OCI-LY3 (cell line): ENCODE measurements around the gene UNC13A.

Source experiments
- H2AFZ ChIP-seq: fragments of 200-600, 300-600 bp; shearing (Covaris generic); 2 replicates; pipeline ENCODE4 v1.6.0; 2014; ENCODE audit warnings: antibody characterized with exemption, low read depth, low read length
- H3K27ac ChIP-seq: fragments of 200-600, 300-600 bp; sonication (generic); 2 replicates; pipeline ENCODE4 v1.5.1; 2014; ENCODE audit warnings: mild to moderate bottlenecking, low read length, moderate library complexity, mixed read lengths
- H3K27me3 ChIP-seq: fragments of 200-600, 300-600 bp; sonication (generic); 2 replicates; pipeline ENCODE4 v1.6.1; 2014; ENCODE audit warnings: low read depth, low read length, mixed read lengths
- H3K36me3 ChIP-seq: fragments of 200-600, 300-600 bp; sonication (generic); replicated peaks from 2 replicates; pipeline ENCODE3; 2014; ENCODE audit warnings: low read depth, low read length, mixed read lengths
- H3K4me1 ChIP-seq: fragments of 300-600, 200-600 bp; sonication (generic); 2 replicates; pipeline ENCODE4 v1.6.1; 2014; ENCODE audit warnings: low read length, mixed read lengths
- H3K4me2 ChIP-seq: fragments of 200-600, 300-600 bp; sonication (generic); 2 replicates; pipeline ENCODE4 v1.6.1; 2014; ENCODE audit warnings: low read length, mixed read lengths
- H3K4me3 ChIP-seq: fragments of 300-600, 200-600 bp; sonication (generic); 2 replicates; pipeline ENCODE4 v1.5.1; 2014; ENCODE audit warnings: antibody characterized with exemption, mild to moderate bottlenecking, low read length, moderate library complexity
- H3K79me2 ChIP-seq: fragments of 300-600, 200-600 bp; shearing (Covaris generic); 2 replicates; pipeline ENCODE4 v1.6.1; 2014; ENCODE audit warnings: mild to moderate bottlenecking, low read length, mixed read lengths
- H3K9ac ChIP-seq: fragments of 300-600, 200-600 bp; shearing (Covaris generic); 2 replicates; pipeline ENCODE4 v1.6.0; 2014; ENCODE audit warnings: mild to moderate bottlenecking, low read length, moderate library complexity
- H3K9me3 ChIP-seq: fragments of 200-600, 300-600 bp; shearing (Covaris generic); 2 replicates; pipeline ENCODE4 v1.6.1; 2014; ENCODE audit warnings: low read length, mixed read lengths; ENCODE audit not compliant: insufficient read depth
- H4K20me1 ChIP-seq: fragments of 200-600, 300-600 bp; sonication (generic); 2 replicates; pipeline ENCODE4 v1.6.1; 2016; ENCODE audit warnings: low read length, mixed read lengths; ENCODE audit not compliant: insufficient read depth
- CTCF ChIP-seq: fragments of 200-600, 300-600 bp; sonication (generic); IDR thresholded peaks from 2 replicates; pipeline ENCODE4 v1.5.1; 2014; ENCODE audit warnings: antibody characterized with exemption, low read length, low read depth
- EZH2phosphoT487 ChIP-seq: fragments of 200-600 bp; shearing (Covaris generic); IDR thresholded peaks from 2 replicates; pipeline ENCODE4 v1.6.1; 2018; ENCODE audit warnings: antibody characterized with exemption, mixed run types, low read depth

The UNC13A gene

GRCh38 chr19:17646441-17646840 is 41.7 kb downstream of the UNC13A start:
- H3K9me3 ChIP-seq: no peaks in the 10 kb centered on the region
- no peaks in the 10 kb centered on the region for H3K79me2 ChIP-seq
- H3K27me3 ChIP-seq: 0 out of 2 replicates have a peak, but pooled peaks cover 6% of the 10 kb centered on the region
- no peak overlapping the region for H2AFZ ChIP-seq
- H3K9ac ChIP-seq: no peak overlapping the region
- no peak overlapping the region for H3K27ac ChIP-seq
- H4K20me1 ChIP-seq: no peaks in the 10 kb centered on the region
- no peak overlapping the region for H3K4me3 ChIP-seq
- TF ChIP-seq EZH2phosphoT487: no peak
- peak; percentile 35 for TF ChIP-seq CTCF
- H3K36me3 ChIP-seq: no peaks in the 10 kb centered on the region
- no peaks in the 10 kb centered on the region for H3K4me1 ChIP-seq
- no peak overlapping the region for H3K4me2 ChIP-seq

GRCh38 chr19:17645339-17645963 is 42.7 kb downstream of the UNC13A start:
- Histone ChIP-seq H3K4me3 (no peak overlapping the region), H3K4me1 (peaks cover 6% of the 10 kb centered on the region; the same call in 1 of the 2 replicates), H3K4me2 (no peak overlapping the region), H3K36me3 (no peaks in the 10 kb centered on the region), H2AFZ (no peak overlapping the region), H3K9me3 (no peaks in the 10 kb centered on the region), H4K20me1 (no peaks in the 10 kb centered on the region), H3K27ac (no peak overlapping the region), H3K27me3 (peaks cover 7% of the 10 kb centered on the region; the same call in 1 of the 2 replicates), H3K79me2 (no peaks in the 10 kb centered on the region), H3K9ac (no peak overlapping the region)
- TF ChIP-seq EZH2phosphoT487 (no peak), CTCF (no peak)

- no peak overlapping the region for H3K9ac ChIP-seq
- no peak overlapping the region for H3K27ac ChIP-seq
- no peak overlapping the region for H2AFZ ChIP-seq
- H3K4me3 ChIP-seq: no peak overlapping the region
- H3K36me3 ChIP-seq: no peaks in the 10 kb centered on the region
- peaks cover 6% of the 10 kb centered on the region; the same call in 1 of the 2 replicates for H3K4me1 ChIP-seq
- TF ChIP-seq CTCF: no peak
- no peak for TF ChIP-seq EZH2phosphoT487
- no peaks in the 10 kb centered on the region for H3K9me3 ChIP-seq
- H4K20me1 ChIP-seq: no peaks in the 10 kb centered on the region
- H3K27me3 ChIP-seq: peaks cover 17% of the 10 kb centered on the region
- H3K4me2 ChIP-seq: no peak overlapping the region
- no peaks in the 10 kb centered on the region for H3K79me2 ChIP-seq
Measured at GRCh38 chr19:17642656-17643055, 45.5 kb downstream of the UNC13A start.

- Histone ChIP-seq H3K4me2 (no peak overlapping the region), H3K36me3 (no peaks in the 10 kb centered on the region), H3K4me3 (no peak overlapping the region), H4K20me1 (no peaks in the 10 kb centered on the region), H3K27me3 (peaks cover 17% of the 10 kb centered on the region), H3K9ac (no peak overlapping the region), H3K4me1 (peaks cover 6% of the 10 kb centered on the region; the same call in 1 of the 2 replicates), H3K27ac (no peak overlapping the region), H3K79me2 (no peaks in the 10 kb centered on the region), H3K9me3 (no peaks in the 10 kb centered on the region), H2AFZ (no peak overlapping the region)
- TF ChIP-seq EZH2phosphoT487: no peak
Measured at GRCh38 chr19:17641846-17642245, 46.3 kb downstream of the UNC13A start.
